Nephron (organoid): Measurements from ENCODE around the gene ARHGEF39.

Experiments
- H3K27ac Mint-ChIP-seq, 3 experiments: 2 replicates each; pipeline ENCODE4 v1.8.0; 2020; ENCODE audit warnings: mixed read lengths in 3 of 3, mild to moderate bottlenecking in 2 of 3, moderate library complexity in 1 of 3
- H3K27me3 Mint-ChIP-seq: 2 replicates; pipeline ENCODE4 v1.8.0; 2021; ENCODE audit warnings: low read depth, mild to moderate bottlenecking, moderate library complexity, mixed read lengths
- H3K36me3 Mint-ChIP-seq: 2 replicates; pipeline ENCODE4 v1.8.0; 2020; ENCODE audit warnings: low read depth, mixed read lengths
- H3K4me1 Mint-ChIP-seq: 2 replicates; pipeline ENCODE4 v1.8.0; 2020; ENCODE audit warnings: mixed read lengths
- H3K4me3 Mint-ChIP-seq, 3 experiments: 2 replicates each; pipeline ENCODE4 v1.8.0; 2020; ENCODE audit warnings: mild to moderate bottlenecking in 3 of 3, mixed read lengths in 3 of 3, moderate library complexity in 2 of 3
- H3K9me3 Mint-ChIP-seq: 2 replicates; pipeline ENCODE4 v1.8.0; 2020; ENCODE audit warnings: mixed read lengths
- CTCF ChIP-seq, 3 experiments: fragments of 200-600 bp; sonication (generic); IDR thresholded peaks; one replicate each; pipeline ENCODE4 v1.5.0; 2021; ENCODE audit warnings: antibody characterized with exemption in 3 of 3; ENCODE audit not compliant: unreplicated experiment in 3 of 3

The ARHGEF39 gene

GRCh38 chr9:35682051-35682450, 17.1 kb upstream of the ARHGEF39 start:
- no peaks in the 10 kb centered on the region for H3K9me3 Mint-ChIP-seq

DNA sequence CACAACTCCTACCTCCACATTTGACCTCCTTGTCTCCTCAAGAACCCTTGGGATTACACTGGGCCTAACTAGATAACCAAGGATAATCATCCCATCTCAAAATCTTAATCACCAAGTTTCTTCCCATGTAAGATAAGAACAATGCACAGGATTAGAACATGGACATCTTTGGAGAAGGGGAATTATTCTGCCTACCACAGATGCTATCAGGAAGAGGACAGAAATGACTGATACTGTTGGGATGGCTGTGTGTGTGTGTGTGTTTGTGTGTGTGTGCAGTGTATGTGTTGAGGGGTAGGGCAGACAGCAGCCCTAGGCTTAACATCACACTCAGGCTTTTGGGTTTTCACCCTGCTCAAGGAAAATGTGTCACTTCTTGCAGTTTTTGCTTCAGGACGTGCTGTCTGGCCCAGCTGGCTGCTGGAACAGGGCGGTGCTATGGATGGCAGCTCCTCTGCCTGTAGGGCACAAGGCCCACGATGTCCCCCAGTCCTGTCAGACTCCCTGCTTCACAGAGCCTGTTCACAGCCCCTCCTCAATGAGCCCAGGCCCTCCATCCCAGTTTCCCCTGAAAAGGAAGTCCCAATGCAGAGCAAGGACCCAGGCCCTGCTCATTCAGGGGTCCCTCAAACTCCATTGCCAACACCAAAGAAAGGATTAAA, 16.5 kb upstream of the ARHGEF39 start:
- no peak for TF ChIP-seq CTCF (IDR thresholded peaks at IDR 0.05; ENCODE audit: unreplicated experiment in 3 of 3)
- Mint-ChIP-seq H3K4me1 (peaks cover 42% of the 10 kb centered on the region), H3K27me3 (peaks cover 3% of the 10 kb centered on the region), H3K36me3 (peaks cover 34% of the 10 kb centered on the region), H3K27ac (peak overlapping the region; percentile 17 to 35 (median 19)), H3K4me3 (peak overlapping the region in 1 of 3 experiments; percentile 0), H3K9me3 (no peaks in the 10 kb centered on the region)

More at GRCh38 chr9:35682051-35682450, 17.1 kb upstream of the ARHGEF39 start:
- Mint-ChIP-seq H3K4me1 (peaks cover 46% of the 10 kb centered on the region), H3K36me3 (peaks cover 38% of the 10 kb centered on the region), H3K27ac (peak overlapping the region in 2 of 3 experiments; percentile 17 to 40), H3K27me3 (peaks cover 3% of the 10 kb centered on the region), H3K4me3 (peak overlapping the region in 1 of 3 experiments; percentile 66)
- TF ChIP-seq CTCF (IDR thresholded peaks at IDR 0.05; ENCODE audit: unreplicated experiment in 3 of 3): no peak

GRCh38 chr9:35680331-35681105, 15.5 kb upstream of the ARHGEF39 start:
- Mint-ChIP-seq H3K36me3 (peaks cover 30% of the 10 kb centered on the region), H3K9me3 (no peaks in the 10 kb centered on the region), H3K27me3 (peaks cover 3% of the 10 kb centered on the region), H3K4me3 (no peak overlapping the region), H3K4me1 (peaks cover 38% of the 10 kb centered on the region), H3K27ac (peak overlapping the region in 1 of 3 experiments; percentile 21)
- no peak for TF ChIP-seq CTCF (IDR thresholded peaks at IDR 0.05; ENCODE audit: unreplicated experiment in 3 of 3)

DNA sequence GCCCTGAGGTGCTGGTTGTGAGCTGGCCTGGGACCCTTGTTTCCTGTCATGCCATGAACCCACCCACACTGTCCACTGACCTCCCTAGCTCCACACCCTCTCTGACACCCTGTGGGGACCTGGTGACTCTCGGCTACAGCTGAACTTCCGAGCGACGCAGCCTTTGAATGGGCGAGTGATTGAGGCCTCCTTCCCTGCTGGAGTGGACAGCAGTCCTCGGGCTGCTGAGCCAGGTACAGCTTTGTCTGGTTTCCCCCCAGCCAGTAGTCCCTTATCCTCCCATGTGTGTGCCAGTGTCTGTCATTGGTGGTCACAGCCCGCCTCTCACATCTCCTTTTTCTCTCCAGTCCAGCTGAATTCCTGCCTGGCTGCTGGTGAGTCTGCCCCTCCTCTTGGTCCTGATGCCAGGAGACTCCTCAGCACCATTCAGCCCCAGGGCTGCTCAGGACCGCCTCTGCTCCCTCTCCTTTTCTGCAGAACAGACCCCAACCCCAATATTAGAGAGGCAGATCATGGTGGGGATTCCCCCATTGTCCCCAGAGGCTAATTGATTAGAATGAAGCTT, 14.9 kb upstream of the ARHGEF39 start:
- peaks cover 30% of the 10 kb centered on the region for H3K36me3 Mint-ChIP-seq
- no peak for TF ChIP-seq CTCF (IDR thresholded peaks at IDR 0.05; ENCODE audit: unreplicated experiment in 3 of 3)
- peaks cover under 1% of the 10 kb centered on the region for H3K27me3 Mint-ChIP-seq
- no peak overlapping the region for H3K4me3 Mint-ChIP-seq
- peak overlapping the region in 1 of 3 experiments; percentile 21 for H3K27ac Mint-ChIP-seq
- H3K4me1 Mint-ChIP-seq: peaks cover 34% of the 10 kb centered on the region
- H3K9me3 Mint-ChIP-seq: no peaks in the 10 kb centered on the region

- Mint-ChIP-seq H3K27ac (no peak overlapping the region), H3K9me3 (no peaks in the 10 kb centered on the region), H3K4me3 (peak overlapping the region in 1 of 3 experiments; percentile 5), H3K27me3 (peaks cover 4% of the 10 kb centered on the region), H3K36me3 (peaks cover 23% of the 10 kb centered on the region), H3K4me1 (peaks cover 36% of the 10 kb centered on the region)
- no peak for TF ChIP-seq CTCF (IDR thresholded peaks at IDR 0.05; ENCODE audit: unreplicated experiment in 3 of 3)
Measured at GRCh38 chr9:35679091-35679490, 14.1 kb upstream of the ARHGEF39 start.
